HTERT RPE-1 (cell line): Measurements from ENCODE around the gene GRAMD2A.

ENCODE experiments used
- in situ Hi-C: fragments of 300-500 bp; cut with MboI; formaldehyde crosslinking; loops from 4 replicates; pipeline ENCODE4 v1.14.3; 2020; ENCODE audit warnings: low sequenced_read_pairs

The GRAMD2A gene

DNA sequence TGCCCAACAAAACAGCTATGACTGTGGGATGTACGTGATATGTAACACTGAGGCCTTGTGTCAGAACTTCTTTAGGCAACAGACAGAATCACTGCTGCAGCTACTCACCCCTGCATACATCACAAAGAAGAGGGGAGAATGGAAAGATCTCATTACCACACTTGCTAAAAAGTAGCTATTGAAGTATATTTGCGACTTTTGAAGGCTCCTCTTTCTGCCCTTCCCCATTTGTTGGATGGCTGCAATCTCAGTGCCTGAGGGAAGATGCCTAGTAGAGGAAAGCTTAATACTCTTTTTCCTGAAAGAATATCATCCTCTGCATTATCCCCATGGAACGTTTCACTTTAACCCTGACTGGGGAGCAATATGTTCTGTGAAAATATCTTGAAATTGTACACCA, 57.5 kb downstream of the GRAMD2A start:
- in situ Hi-C loops, result no loop called here

DNA sequence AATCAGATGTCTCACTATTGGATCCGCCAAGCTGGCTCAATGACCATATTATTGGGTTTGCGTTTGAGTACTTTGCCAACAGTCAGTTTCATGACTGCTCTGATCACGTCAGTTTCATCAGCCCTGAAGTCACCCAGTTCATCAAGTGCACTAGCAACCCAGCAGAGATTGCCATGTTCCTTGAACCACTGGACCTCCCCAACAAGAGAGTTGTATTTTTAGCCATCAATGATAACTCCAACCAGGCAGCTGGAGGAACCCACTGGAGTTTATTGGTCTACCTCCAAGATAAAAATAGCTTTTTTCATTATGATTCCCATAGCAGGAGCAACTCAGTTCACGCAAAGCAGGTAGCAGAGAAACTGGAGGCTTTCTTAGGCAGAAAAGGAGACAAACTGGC, 57.9 kb downstream of the GRAMD2A start:
- in situ Hi-C loops, result no loop called here

DNA sequence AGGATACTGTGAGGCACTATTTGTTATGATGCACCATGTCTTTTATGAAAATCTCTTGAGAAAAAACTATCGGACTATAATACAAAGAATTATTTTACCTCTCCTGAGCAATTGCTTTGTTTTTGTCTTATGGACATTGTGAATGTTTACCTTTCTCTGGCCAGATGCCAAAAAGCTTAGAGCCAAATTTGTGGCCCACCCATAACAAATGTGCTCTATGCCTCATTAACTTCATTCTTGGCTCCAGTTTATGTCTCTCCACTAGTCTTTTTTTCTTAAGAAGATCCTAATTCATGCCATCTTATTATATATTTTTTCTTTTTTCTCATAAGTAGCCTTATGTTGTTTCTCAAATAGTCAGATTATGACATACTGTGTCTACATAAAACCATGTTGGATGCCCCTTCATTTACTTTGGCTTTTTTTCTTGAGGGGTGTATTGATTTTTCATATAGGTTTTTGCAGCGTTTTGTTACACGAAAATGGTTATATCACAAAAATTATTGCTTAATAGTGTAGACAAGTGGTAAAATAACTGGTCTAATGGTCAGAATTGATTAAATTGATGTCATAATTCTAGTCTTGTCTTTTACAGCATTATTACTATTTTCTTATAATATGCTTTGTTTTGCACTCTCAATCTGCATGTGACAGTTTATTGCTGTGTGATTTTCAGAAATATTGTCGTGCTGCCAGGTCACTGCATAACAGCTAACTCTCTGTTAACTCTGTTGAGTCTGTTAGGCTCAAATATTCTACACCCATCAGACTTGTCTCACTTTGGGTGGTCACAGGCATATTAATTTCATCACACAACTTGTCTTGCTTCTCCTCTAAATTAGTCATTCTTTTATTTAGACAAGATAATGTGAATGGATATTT, 61.2 kb downstream of the GRAMD2A start:
- in situ Hi-C loops, result no loop called here

DNA sequence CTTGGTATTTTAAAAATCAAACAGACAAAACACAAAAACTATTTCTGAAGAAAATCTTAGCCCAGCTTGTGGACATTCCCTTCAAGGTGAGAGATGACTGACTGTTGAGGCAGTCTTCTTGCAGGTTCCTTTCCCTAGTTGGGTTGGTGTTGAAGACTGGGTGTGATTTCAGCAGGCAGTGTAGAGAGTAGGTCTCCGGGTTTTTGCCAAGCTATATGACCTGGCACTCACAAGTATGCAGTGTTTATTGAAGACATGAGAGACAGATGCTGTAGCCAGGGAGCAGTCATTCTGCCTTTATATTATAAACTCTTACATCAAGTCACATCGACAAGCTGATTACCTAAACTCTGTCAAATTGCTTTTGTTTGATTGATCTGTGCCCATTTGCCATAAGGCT, 61.9 kb downstream of the GRAMD2A start:
- in situ Hi-C loops, result no loop called here

DNA sequence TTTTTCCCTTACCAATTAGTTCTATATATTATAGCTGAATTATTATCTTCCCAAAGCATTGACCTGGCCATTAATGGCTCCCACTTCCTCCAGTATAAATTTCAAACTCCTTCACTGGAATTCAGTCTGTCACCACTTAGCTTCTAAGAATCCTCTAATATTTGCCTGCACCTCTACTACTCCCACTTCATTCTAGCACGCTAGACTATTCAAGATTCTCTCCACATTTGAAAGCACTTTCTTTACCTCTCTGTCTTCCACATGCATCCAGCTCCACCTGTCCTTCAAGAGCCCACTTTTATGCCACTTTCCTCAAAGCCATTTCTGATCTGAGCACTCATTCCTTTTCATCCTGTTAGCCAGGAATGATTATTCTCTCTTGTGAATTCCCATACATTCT, 64.4 kb downstream of the GRAMD2A start:
- in situ Hi-C loops, result no loop called here

DNA sequence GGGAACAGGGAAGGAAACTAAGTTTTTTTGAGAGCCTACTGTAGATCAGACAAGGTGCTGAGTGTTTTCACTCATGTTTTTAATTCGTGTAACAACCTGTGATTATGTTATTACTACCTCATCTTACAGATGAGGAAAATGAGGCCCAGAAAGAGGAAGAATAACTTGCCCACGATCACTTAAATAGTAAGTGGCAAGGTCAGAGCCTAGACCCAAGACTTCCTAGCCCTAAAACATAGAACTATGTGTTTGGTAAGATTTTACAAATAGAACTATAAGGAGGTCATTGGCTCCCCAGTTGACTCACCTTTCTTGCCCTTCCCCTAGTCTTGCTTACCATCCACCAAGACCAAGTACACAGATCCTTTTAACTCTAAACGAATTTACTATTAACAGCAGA, 65.7 kb downstream of the GRAMD2A start:
- in situ Hi-C loops, result no loop called here

DNA sequence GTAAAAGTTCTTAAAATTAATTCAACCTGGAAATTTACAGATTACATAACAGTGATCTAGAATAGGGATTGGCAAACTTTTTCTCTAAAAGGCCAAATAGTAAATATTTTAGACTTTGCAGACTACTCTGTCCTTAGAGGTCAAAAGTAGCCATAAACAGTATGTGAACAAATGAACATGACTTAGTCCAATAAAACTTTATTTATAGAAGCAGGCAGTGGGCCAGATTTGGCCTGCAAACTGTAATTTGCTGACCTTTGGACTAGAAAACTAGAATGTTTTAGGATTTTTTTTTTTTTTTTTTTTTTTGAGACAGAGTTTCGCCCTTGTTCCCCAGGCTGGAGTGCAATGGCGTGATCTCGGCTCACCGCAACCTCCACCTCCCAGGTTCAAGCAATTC, 67.3 kb downstream of the GRAMD2A start:
- in situ Hi-C loops, result no loop called here

DNA sequence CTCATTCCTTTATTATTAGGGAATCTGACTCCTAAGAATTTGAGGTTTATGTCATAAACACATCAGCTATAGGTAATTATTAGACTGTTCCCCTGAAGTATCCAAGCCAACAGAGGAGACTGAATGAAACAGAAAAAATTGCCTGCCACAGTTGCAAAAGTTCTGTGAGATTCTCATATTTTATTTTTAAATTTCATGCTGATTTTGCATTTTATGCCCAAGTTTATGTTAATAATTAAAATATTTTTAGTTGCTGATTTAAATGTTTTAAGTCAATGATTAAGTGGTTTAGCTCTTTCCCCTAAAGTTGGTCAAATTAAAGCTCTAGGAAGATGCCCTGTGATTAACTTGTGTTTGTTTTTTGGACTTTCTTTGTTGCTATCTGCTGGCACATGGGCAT, 69.2 kb downstream of the GRAMD2A start:
- in situ Hi-C loops, result no loop called here

DNA sequence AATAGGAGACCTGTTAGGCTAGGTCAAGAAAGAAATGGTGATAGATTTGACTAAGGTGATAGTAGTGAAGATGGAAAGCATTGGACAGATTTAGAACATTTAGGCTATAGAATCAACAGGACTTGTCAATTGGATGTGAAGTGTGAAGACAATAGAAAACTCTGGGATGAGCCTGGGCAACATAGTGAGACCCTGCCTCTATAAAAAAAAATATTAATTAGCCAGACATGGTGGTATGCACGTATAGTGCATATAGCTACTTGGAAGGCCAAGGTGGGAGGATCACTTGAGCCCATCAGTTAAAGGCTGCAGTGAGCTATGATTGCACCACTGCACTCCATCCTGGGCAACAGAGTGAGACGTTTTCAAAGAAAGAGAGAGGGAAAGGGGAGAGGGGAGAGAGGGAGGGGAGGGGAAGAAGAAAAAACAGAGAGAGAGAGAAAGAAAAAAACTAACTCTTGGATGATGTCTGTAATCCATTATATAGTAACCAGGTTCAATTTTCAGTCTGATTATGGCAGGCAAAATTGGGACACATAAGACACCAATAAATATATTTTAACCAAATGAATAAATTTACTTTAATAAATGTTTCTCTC, 69.8 kb downstream of the GRAMD2A start:
- in situ Hi-C loops, result no loop called here

DNA sequence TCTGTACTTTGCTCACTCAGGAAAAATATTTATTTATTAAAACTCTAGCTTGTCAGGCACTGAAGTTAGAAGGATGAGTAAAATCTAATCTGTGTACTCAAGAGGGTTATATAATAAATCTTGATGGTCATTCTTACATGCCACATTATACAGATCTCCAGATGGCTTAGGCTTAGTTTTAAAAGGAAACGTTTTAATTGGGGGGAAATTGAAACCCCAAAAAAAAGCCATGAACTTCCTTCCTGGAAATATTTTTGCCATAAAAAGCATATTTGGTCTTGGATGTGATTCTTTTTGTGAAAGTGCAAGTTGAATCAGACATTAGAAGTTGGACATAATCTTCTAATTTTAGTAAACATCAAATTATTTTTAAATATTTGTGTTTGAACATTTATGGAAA, 73.4 kb downstream of the GRAMD2A start:
- in situ Hi-C loops, result no loop called here

DNA sequence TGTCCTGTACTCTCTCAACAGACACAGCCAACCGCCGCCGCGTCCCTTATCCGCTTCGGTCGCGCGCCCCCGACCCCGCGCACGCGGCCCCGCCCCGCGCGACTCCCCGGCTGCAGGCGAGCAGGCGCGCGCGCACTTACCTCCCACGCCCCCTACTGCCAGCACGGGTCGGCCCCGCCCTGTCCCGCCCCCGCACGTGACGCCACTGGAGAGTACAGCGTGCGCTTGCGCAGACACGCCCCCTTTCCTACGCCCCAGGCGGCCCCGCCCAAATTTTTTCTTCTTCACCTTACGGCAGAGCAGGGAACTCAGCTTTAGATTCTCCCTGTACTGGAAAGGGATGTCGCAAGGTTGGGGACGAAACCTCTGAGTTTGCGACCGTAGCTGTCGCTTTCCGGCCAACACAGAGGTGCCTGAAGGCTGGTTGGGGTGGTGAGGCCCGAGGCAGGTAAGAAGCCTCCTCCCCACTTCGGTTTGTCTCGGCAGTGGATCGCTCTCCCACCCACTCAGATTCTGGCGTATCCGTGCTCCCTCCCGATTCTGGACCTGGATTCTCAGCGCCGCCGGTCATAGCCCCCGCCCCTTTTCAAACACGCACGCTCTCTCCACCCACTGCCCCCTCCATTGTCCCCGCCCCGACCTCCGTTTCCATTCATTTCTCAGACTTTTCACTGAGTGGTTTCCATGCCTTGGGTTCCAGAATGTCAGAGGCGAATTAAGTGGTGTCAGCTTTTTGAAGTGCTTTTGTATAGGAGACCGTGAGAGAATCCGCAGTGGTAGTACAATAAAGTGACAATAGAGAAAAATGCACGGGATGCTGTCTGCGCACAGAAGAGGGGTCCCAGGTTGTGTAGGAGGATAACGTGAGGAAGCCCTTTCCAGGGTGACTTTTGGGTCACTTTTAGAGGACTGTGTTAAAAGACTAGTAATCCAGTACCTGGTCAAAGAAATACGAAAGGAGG, 79.3 kb downstream of the GRAMD2A start, which contains the start of the genes MYO9A and SENP8:
Gene MYO9A, minus strand, starts transcription at position 134 of the 962 bp plus-strand sequence. CDS start 71,587 bp downstream, outside the sequence.
Gene SENP8, plus strand, starts transcription at position 387 of the 962 bp plus-strand sequence. CDS start 21,221 bp downstream, outside the sequence.
- in situ Hi-C loops, result no loop called here

DNA sequence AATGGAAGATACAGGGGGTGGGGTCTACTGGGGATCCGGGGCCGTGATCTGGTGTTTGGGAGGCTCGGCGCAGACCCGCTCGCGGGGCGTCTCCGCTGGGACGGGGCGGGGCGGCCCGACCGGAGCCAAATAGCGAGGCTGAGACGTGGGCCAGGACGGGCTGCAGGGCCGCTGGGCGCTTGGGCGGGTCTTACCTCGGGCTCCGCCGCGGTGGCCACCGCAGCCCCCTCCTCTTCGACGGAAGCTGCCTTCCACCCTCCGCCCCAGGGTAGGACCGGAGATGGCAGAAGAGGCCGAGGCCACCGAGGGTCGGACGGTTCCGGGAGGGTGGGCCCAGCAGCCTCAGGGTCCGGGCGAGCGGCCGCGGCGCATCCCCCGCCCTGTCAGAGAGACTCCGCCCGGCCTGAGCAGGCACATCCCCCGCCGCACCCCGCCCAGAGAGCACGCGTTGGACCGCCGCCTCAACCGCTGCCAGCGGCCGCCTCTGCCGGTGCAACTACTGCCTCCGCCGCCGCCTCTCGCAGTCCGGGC, 80.0 kb downstream of the GRAMD2A start:
- in situ Hi-C loops, result no loop called here

DNA sequence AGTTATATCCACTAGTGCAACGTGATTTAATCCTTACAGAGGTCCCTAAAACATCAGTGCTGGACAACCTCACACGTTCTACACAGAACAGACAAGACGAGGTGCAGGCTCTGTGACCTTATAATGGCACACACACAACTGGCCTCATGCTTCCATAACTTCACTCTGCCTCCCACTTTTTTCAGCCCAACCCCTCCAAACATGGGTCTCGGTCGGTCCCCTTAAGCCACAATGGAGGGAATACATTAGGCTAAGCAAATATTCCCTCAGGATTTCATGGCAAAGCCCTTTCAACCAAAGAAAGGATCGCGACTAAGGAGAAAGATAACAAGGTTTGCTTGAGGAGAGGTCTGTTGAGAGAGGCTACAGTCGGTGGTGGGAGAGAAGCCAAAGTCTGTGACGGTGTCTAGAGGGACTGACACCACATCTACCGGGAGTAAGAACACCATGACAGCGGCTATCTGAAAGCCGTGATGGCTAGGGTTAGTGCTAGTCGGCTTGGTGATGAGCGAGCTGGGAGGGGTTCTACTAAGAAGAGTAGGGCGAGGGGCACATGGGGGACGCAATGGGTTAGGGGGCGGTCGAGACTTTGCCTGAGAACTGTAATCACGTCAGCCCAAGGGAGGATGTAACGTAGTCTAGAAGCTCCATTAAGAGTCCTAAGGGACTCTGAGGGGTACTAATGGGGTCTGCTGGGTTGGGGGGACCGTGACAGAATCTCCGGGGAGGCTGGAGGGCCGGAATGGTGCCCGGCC, 80.7 kb downstream of the GRAMD2A start:
- in situ Hi-C loops, result no loop called here

DNA sequence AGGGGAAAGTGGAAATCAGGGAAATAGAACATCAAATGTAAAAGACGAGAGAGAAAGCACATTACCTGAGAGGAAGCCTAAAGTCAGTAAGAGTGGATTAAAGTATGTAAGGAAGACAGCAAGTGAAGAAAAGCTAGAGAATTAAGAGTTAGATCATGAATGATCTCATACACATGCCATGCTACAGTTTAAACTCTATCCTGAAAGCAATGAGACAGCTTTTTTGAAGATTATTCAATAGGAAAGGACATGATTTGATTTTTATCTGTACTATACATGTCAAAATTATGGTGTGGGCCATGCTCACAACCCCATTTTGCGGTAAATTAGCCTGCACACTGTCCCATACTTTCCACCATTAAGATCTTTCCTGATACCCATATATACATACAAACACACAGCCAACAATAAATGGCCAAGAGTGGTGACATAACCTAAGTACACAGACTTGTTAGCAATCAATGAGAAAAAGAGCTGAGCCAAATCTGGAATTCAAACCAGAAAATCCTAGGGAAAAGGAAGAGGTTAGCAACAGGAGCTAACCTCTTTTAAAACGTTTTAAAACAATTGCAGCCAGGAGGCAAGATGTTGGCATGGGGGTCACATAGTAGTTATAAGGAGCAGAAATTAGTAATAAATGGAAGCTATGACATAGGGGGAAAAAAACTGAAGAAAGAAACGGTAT, 84.1 kb downstream of the GRAMD2A start:
- in situ Hi-C loops, result no loop called here

DNA sequence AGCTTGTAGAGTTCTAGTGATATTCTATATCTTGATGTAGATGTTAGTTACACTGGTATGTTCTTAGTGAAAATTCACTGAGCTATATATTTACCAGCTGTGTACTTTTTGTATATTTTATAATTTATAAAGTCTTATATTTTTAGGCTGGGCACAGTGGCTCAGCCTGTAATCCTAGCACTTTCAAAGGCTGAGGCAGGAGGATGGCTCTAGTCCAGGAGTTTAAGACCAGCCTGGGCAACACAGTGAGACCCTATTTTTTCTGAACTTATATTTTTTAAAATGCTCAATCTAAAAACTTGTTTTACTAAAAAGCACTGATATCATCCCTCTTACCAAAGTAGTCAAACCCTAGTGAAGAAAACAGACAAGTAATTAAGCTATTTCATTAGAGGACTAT, 84.8 kb downstream of the GRAMD2A start:
- in situ Hi-C loops, result no loop called here

DNA sequence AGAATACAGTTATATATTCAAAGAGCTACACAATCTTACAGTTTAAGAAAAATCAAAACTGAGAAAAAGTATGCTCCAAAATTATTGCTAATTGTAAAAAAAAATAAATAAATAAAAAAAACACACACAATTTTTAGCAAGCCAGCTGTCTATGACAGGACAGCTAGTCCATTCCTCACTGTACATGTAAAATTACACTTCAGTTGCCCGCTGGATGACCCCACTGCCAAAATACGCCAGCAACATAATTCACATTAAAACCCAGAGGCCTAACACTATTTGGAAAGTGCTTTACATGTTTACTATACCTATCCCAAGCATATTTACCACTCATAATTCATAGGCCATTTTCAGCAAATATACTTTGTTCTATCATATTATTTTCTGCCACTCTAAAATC, 85.5 kb downstream of the GRAMD2A start:
- in situ Hi-C loops, result no loop called here

DNA sequence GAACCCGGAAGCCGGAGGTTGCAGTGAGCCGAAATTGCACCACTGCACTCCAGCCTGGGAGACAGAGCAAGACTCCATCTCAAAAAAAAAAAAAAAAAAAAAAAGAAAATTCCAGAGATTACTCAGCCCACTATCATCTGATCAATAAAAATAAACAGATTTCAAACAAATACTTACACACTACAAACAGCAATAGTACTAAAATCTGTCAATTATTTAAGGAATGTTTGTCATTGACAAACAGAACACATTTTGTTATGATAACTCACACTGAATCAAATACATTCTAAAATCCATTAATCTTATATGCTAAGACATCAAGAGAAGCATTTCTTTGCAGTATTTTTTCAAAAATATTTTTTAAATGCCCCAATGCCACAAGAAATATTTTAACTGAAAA, 87.2 kb downstream of the GRAMD2A start:
- in situ Hi-C loops, result no loop called here
